WTC11 (cell line): ENCODE data around the gene MYL5. TPM values are rescaled to one million over a fixed set of nuclear protein-coding genes. Genes with fewer than 3 reads are reported as not detected.

Experiments used
- ATAC-seq: fragments of 200-7000 bp; cut with Tn5 transposase; 2 replicates; pipeline ENCODE4 v1.10.0; 2021; ENCODE audit warnings: mild to moderate bottlenecking, moderate library complexity
- CTCF ChIA-PET: fragments of 300-600 bp; sonication (Branson Sonifier 250); formaldehyde crosslinking; loops from one replicate; lab custom pipeline; 2021; ENCODE audit warnings: antibody characterized with exemption; lab: Charles Lee
- POLR2A ChIA-PET: fragments of 350-600 bp; sonication (Branson Sonifier 250); formaldehyde crosslinking; loops from one replicate; lab custom pipeline; 2021; ENCODE audit warnings: antibody characterized with exemption; lab: Charles Lee
- DNase-seq: peaks from one replicate; pipeline ENCODE4 v3.0.0; 2021; ENCODE audit warnings: low spot score
- H3K27ac Mint-ChIP-seq: 2 replicates; pipeline ENCODE4 v1.8.0; 2021; ENCODE audit warnings: mixed read lengths
- H3K27me3 Mint-ChIP-seq: 2 replicates; pipeline ENCODE4 v1.8.0; 2021; ENCODE audit warnings: low read depth, mild to moderate bottlenecking, moderate library complexity, mixed read lengths
- H3K36me3 Mint-ChIP-seq: 2 replicates; pipeline ENCODE4 v1.8.0; 2021; ENCODE audit warnings: mixed read lengths
- H3K4me1 Mint-ChIP-seq: 2 replicates; pipeline ENCODE4 v1.8.0; 2022; ENCODE audit warnings: mixed read lengths
- H3K4me3 Mint-ChIP-seq: 2 replicates; pipeline ENCODE4 v1.8.0; 2021; ENCODE audit warnings: mild to moderate bottlenecking, moderate library complexity, mixed read lengths
- H3K9me3 Mint-ChIP-seq: 2 replicates; pipeline ENCODE4 v1.8.0; 2021; ENCODE audit warnings: mixed read lengths
- AFF4 ChIP-seq: sonication (generic); formaldehyde crosslinking; IDR thresholded peaks from 2 replicates; pipeline ENCODE4 v1.8.1; 2023; ENCODE audit warnings: mild to moderate bottlenecking, missing genetic modification reagents, borderline replicate concordance
- CBFB ChIP-seq: sonication (generic); formaldehyde crosslinking; IDR thresholded peaks from 2 replicates; pipeline ENCODE4 v1.8.1; 2022; ENCODE audit warnings: mild to moderate bottlenecking, low read depth, missing genetic modification reagents
- FOXP1 ChIP-seq: sonication (generic); formaldehyde crosslinking; IDR thresholded peaks from 2 replicates; pipeline ENCODE4 v1.8.0; 2022; ENCODE audit warnings: missing genetic modification reagents, mild to moderate bottlenecking, moderate library complexity, borderline replicate concordance
- GABPB1 ChIP-seq: sonication (generic); formaldehyde crosslinking; IDR thresholded peaks from 2 replicates; pipeline ENCODE4 v1.8.1; 2023; ENCODE audit warnings: mild to moderate bottlenecking, missing genetic modification reagents
- GTF2I ChIP-seq: fragments of 250-450 bp; sonication (Bioruptor Pico); conservative IDR thresholded peaks from 2 replicates; pipeline ENCODE4 v1.4.0; 2021; ENCODE audit warnings: mild to moderate bottlenecking
- JUN ChIP-seq: sonication (generic); formaldehyde crosslinking; IDR thresholded peaks from 2 replicates; pipeline ENCODE4 v1.8.0; 2023; ENCODE audit warnings: mild to moderate bottlenecking, missing genetic modification reagents
- MYBL2 ChIP-seq: sonication (generic); formaldehyde crosslinking; IDR thresholded peaks from 2 replicates; pipeline ENCODE4 v1.8.1; 2023; ENCODE audit warnings: mild to moderate bottlenecking, moderate library complexity, missing genetic modification reagents
- NR2C2 ChIP-seq: sonication (generic); formaldehyde crosslinking; IDR thresholded peaks from 2 replicates; pipeline ENCODE4 v1.8.0; 2022; ENCODE audit warnings: mild to moderate bottlenecking, missing genetic modification reagents
- NR3C1 ChIP-seq: sonication (generic); formaldehyde crosslinking; conservative IDR thresholded peaks from 2 replicates; pipeline ENCODE4 v1.8.1; 2023; ENCODE audit warnings: low read depth, mild to moderate bottlenecking, missing genetic modification reagents
- PRRX2 ChIP-seq: fragments of 250-450 bp; sonication (Bioruptor Pico); IDR thresholded peaks from 2 replicates; pipeline ENCODE4 v1.8.0; 2021; ENCODE audit warnings: mild to moderate bottlenecking
- SOX15 ChIP-seq: fragments of 250-450 bp; sonication (Bioruptor Pico); IDR thresholded peaks from 2 replicates; pipeline ENCODE4 v1.9.0; 2021; ENCODE audit warnings: mild to moderate bottlenecking
- SP1 ChIP-seq: sonication (generic); formaldehyde crosslinking; conservative IDR thresholded peaks from 2 replicates; pipeline ENCODE4 v1.8.1; 2022; ENCODE audit warnings: missing genetic modification reagents
- TCF7 ChIP-seq: sonication (generic); formaldehyde crosslinking; IDR thresholded peaks from 2 replicates; pipeline ENCODE4 v1.8.0; 2022; ENCODE audit warnings: mild to moderate bottlenecking, low read depth, missing genetic modification reagents, moderate library complexity
- TP53 ChIP-seq: sonication (generic); formaldehyde crosslinking; IDR thresholded peaks from 2 replicates; pipeline ENCODE4 v1.8.1; 2023; ENCODE audit warnings: mild to moderate bottlenecking, missing genetic modification reagents
- ZNF232 ChIP-seq: sonication (generic); formaldehyde crosslinking; IDR thresholded peaks from 2 replicates; pipeline ENCODE4 v1.8.0; 2022; ENCODE audit warnings: mild to moderate bottlenecking, missing genetic modification reagents
- ZNF532 ChIP-seq: fragments of 250-450 bp; sonication (Bioruptor Pico); IDR thresholded peaks from 2 replicates; pipeline ENCODE4 v1.9.0; 2021; ENCODE audit warnings: mild to moderate bottlenecking, borderline replicate concordance
- ZNF671 ChIP-seq: fragments of 250-450 bp; sonication (Bioruptor Pico); IDR thresholded peaks from 2 replicates; pipeline ENCODE4 v1.8.0; 2021; ENCODE audit warnings: mild to moderate bottlenecking
- total RNA-seq: library from RNA; stranded (reverse); gene quantifications from 3 replicates; pipeline ENCODE4 v1.2.3, GENCODE V29; 2021
- TF ChIP-seq, protein P1 (sequence below): fragments of 200-600 bp; IDR thresholded peaks from 2 replicates; pipeline ENCODE4 v1.8.0; 2022; ENCODE audit warnings: antibody characterized with exemption
- TF ChIP-seq, protein P2 (sequence below): sonication (generic); formaldehyde crosslinking; IDR thresholded peaks from 2 replicates; pipeline ENCODE4 v1.8.1; 2022; ENCODE audit warnings: mild to moderate bottlenecking, missing genetic modification reagents, moderate library complexity, borderline replicate concordance
- TF ChIP-seq, protein P3 (sequence below): sonication (generic); formaldehyde crosslinking; IDR thresholded peaks from 2 replicates; pipeline ENCODE4 v1.8.0; 2023; ENCODE audit warnings: missing genetic modification reagents, mild to moderate bottlenecking, borderline replicate concordance

Gene MYL5
- total RNA-seq, 1 experiment from 2014 or later = 22.2 TPM

- TF ChIP-seq GABPB1 (CRISPR knock-in tag) (no peak), TP53 (no peak), SP1 (CRISPR knock-in tag) (no peak), PRRX2 (CRISPR knock-in tag) (no peak)
These were observed 9.0 kb upstream of the MYL5 start (continued) for GRCh38 chr4:665381-665750.

DNA sequence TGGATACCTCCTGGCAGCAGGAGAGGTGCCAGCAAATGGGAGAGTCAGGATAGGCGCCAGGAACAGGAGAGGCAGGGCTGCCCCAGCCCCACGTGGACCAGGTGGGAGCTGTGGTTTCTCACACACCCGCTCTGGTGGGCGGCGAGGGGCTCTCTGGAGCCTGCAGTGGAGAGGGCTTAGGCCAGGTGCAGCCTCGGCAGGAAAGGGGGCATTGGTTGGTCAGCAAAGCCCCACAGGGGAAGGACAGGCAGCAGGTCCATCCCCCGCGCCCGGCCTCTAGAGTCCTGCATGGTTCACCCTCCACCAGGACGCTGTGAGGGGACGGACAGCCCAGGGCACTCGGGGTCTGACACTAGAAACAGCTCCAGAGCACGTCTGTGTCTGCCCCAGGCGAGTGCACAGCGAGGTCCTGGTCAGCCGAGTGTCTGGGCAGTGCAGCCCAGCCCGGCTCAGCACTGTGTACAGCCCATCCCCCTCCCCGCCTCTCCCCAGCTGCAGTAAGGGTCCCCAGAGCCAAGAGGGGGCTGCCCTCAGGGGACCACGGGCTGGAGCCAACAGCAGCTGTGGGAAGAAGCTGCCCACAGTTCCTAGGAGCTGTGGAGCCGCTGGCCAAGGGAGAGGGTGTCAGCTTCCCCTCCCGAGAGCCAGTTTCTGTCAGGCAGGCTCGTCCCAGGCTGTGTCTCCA, 8.4 kb upstream of the MYL5 start:
- ChIA-PET CTCF (interaction anchor here (1.5 kb wide), 1 partner anchor 63 kb away, joined by 6 read pairs; no protein-coding TSS in a partner anchor), POLR2A (no interaction called here)
- Mint-ChIP-seq H3K36me3 (peaks cover 4% of the 10 kb centered on the region), H3K4me1 (peaks cover 3% of the 10 kb centered on the region), H3K27me3 (no peaks in the 10 kb centered on the region; the same call in 1 of the 2 replicates), H3K4me3 (no peak overlapping the region), H3K9me3 (no peaks in the 10 kb centered on the region), H3K27ac (no peak overlapping the region)
- ATAC-seq (no peak), DNase-seq (no peak)
- TF ChIP-seq, protein P1, sequence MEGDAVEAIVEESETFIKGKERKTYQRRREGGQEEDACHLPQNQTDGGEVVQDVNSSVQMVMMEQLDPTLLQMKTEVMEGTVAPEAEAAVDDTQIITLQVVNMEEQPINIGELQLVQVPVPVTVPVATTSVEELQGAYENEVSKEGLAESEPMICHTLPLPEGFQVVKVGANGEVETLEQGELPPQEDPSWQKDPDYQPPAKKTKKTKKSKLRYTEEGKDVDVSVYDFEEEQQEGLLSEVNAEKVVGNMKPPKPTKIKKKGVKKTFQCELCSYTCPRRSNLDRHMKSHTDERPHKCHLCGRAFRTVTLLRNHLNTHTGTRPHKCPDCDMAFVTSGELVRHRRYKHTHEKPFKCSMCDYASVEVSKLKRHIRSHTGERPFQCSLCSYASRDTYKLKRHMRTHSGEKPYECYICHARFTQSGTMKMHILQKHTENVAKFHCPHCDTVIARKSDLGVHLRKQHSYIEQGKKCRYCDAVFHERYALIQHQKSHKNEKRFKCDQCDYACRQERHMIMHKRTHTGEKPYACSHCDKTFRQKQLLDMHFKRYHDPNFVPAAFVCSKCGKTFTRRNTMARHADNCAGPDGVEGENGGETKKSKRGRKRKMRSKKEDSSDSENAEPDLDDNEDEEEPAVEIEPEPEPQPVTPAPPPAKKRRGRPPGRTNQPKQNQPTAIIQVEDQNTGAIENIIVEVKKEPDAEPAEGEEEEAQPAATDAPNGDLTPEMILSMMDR = no peak
- TF ChIP-seq CBFB (CRISPR knock-in tag) (no peak), PRRX2 (CRISPR knock-in tag) (no peak), TCF7 (no peak), GTF2I (CRISPR knock-in tag) (no peak), SOX15 (no peak), NR3C1 (CRISPR knock-in tag) (no peak), JUN (no peak), FOXP1 (CRISPR knock-in tag) (no peak), ZNF232 (CRISPR knock-in tag) (no peak), AFF4 (CRISPR knock-in tag) (no peak), MYBL2 (CRISPR knock-in tag) (no peak), ZNF671 (no peak), NR2C2 (CRISPR knock-in tag) (no peak), ZNF532 (no peak)
- TF ChIP-seq, protein P2, sequence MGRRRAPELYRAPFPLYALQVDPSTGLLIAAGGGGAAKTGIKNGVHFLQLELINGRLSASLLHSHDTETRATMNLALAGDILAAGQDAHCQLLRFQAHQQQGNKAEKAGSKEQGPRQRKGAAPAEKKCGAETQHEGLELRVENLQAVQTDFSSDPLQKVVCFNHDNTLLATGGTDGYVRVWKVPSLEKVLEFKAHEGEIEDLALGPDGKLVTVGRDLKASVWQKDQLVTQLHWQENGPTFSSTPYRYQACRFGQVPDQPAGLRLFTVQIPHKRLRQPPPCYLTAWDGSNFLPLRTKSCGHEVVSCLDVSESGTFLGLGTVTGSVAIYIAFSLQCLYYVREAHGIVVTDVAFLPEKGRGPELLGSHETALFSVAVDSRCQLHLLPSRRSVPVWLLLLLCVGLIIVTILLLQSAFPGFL (CRISPR knock-in tag) = no peak
- TF ChIP-seq, protein P3, sequence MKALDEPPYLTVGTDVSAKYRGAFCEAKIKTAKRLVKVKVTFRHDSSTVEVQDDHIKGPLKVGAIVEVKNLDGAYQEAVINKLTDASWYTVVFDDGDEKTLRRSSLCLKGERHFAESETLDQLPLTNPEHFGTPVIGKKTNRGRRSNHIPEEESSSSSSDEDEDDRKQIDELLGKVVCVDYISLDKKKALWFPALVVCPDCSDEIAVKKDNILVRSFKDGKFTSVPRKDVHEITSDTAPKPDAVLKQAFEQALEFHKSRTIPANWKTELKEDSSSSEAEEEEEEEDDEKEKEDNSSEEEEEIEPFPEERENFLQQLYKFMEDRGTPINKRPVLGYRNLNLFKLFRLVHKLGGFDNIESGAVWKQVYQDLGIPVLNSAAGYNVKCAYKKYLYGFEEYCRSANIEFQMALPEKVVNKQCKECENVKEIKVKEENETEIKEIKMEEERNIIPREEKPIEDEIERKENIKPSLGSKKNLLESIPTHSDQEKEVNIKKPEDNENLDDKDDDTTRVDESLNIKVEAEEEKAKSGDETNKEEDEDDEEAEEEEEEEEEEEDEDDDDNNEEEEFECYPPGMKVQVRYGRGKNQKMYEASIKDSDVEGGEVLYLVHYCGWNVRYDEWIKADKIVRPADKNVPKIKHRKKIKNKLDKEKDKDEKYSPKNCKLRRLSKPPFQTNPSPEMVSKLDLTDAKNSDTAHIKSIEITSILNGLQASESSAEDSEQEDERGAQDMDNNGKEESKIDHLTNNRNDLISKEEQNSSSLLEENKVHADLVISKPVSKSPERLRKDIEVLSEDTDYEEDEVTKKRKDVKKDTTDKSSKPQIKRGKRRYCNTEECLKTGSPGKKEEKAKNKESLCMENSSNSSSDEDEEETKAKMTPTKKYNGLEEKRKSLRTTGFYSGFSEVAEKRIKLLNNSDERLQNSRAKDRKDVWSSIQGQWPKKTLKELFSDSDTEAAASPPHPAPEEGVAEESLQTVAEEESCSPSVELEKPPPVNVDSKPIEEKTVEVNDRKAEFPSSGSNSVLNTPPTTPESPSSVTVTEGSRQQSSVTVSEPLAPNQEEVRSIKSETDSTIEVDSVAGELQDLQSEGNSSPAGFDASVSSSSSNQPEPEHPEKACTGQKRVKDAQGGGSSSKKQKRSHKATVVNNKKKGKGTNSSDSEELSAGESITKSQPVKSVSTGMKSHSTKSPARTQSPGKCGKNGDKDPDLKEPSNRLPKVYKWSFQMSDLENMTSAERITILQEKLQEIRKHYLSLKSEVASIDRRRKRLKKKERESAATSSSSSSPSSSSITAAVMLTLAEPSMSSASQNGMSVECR (CRISPR knock-in tag) = no peak
